Measurements from ENCODE around the gene RASSF5. TPM values are rescaled to one million over a fixed set of nuclear protein-coding genes. Genes with fewer than 3 reads are reported as not detected.

RASSF5 gene
- total and polyA plus RNA-seq, 8 donors, result 6.7 to 22.3 (median 12.5) TPM

DNA sequence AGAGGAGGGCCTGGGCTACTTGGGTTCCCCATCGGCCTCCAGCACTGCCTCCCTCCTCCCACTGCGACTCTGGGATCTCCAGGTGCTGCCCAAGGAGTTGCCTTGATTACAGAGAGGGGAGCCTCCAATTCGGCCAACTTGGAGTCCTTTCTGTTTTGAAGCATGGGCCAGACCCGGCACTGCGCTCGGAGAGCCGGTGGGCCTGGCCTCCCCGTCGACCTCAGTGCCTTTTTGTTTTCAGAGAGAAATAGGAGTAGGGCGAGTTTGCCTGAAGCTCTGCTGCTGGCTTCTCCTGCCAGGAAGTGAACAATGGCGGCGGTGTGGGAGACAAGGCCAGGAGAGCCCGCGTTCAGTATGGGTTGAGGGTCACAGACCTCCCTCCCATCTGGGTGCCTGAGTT lies 80.6 kb downstream of the RASSF5 start:
- Histone ChIP-seq H3K27me3 (no peaks in the 10 kb centered on the region), H3K36me3 (peaks cover 0 to 34% (median 16%) of the 10 kb centered on the region in 3 donors), H3K9me3 (no peaks in the 10 kb centered on the region), H3K4me1 (no peaks in the 10 kb centered on the region), H3K27ac (no peak overlapping the region), H3K4me3 (no peak overlapping the region)
- DNase-seq (no peak), ATAC-seq (no peak), FAIRE-seq (no peak)
- TF ChIP-seq, protein P1, sequence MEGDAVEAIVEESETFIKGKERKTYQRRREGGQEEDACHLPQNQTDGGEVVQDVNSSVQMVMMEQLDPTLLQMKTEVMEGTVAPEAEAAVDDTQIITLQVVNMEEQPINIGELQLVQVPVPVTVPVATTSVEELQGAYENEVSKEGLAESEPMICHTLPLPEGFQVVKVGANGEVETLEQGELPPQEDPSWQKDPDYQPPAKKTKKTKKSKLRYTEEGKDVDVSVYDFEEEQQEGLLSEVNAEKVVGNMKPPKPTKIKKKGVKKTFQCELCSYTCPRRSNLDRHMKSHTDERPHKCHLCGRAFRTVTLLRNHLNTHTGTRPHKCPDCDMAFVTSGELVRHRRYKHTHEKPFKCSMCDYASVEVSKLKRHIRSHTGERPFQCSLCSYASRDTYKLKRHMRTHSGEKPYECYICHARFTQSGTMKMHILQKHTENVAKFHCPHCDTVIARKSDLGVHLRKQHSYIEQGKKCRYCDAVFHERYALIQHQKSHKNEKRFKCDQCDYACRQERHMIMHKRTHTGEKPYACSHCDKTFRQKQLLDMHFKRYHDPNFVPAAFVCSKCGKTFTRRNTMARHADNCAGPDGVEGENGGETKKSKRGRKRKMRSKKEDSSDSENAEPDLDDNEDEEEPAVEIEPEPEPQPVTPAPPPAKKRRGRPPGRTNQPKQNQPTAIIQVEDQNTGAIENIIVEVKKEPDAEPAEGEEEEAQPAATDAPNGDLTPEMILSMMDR (IDR thresholded peaks at IDR 0.05), result no peak
- intact Hi-C loops (cut with DNase I), result loop anchor here in 1 of 3 donors (5.0 kb wide), 2 partner anchors 46 to 101 kb away; no protein-coding TSS in a partner anchor
- WGBS, 2 donors, result 87 to 94% methylated on average over 14 of the region's 14 CpGs

DNA sequence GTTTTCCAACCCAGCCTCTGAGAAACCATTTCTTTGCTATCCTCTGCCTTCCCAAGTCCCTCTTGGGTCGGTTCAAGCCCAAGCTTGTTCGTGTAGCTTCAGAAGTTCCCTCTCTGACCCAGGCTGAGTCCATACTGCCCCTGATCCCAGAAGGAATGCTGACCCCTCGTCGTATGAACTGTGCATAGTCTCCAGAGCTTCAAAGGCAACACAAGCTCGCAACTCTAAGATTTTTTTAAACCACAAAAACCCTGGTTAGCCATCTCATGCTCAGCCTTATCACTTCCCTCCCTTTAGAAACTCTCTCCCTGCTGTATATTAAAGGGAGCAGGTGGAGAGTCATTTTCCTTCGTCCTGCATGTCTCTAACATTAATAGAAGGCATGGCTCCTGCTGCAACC lies 81.2 kb downstream of the RASSF5 start:
- intact Hi-C loops (cut with DNase I), result loop anchor here in 1 of 3 donors (5.0 kb wide), 2 partner anchors 46 to 101 kb away; no protein-coding TSS in a partner anchor

DNA sequence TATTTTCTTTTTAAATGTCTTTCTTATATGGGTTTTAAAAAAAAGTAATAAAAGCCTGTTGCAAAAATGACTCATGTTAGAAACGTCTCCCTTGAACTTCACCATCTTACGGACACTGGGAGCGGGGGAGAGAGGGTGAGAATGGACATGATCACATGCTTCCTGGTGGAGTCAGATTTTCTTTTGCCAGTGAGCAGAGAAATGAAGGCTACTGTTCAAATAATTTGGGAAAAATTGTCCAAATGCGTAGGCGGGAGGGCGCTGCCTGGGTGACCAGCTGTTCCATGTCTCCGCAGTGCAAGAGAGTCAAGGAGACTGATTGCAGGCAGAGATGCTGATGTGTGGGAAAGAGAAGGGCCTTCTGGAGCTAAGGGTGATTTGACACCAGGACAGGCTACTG lies 81.9 kb downstream of the RASSF5 start:
- Histone ChIP-seq H3K27ac (no peak overlapping the region), H3K27me3 (no peaks in the 10 kb centered on the region), H3K36me3 (peaks cover 0 to 35% (median 16%) of the 10 kb centered on the region in 3 donors), H3K4me1 (no peaks in the 10 kb centered on the region), H3K4me3 (no peak overlapping the region), H3K9me3 (no peaks in the 10 kb centered on the region)
- FAIRE-seq (no peak), ATAC-seq (peak in 3 of 4 donors; percentile 29 to 57 (median 52)), DNase-seq (no peak)
- intact Hi-C loops (cut with DNase I), result loop anchor here in 1 of 3 donors (5.0 kb wide), 2 partner anchors 47 to 102 kb away; no protein-coding TSS in a partner anchor
- 84 to 90% methylated on average over 7 of the region's 7 CpGs for WGBS, 2 donors
- TF ChIP-seq, protein P1 (IDR thresholded peaks at IDR 0.05), result no peak

More for the DNA sequence above, 81.2 kb downstream of the RASSF5 start:
- no peaks in the 10 kb centered on the region for H3K9me3 ChIP-seq
- H3K4me3 ChIP-seq, result no peak overlapping the region
- H3K4me1 ChIP-seq, result no peaks in the 10 kb centered on the region
- no peaks in the 10 kb centered on the region for H3K27me3 ChIP-seq
- peaks cover 0 to 36% (median 16%) of the 10 kb centered on the region in 3 donors for H3K36me3 ChIP-seq
- WGBS, 2 donors, result 77 to 89% methylated on average over 6 of the region's 6 CpGs
- H3K27ac ChIP-seq, result peak overlapping the region in 1 of 4 donors; percentile 28
- ATAC-seq (no peak), FAIRE-seq (no peak), DNase-seq (no peak)
- TF ChIP-seq, protein P1 (IDR thresholded peaks at IDR 0.05), result no peak

DNA sequence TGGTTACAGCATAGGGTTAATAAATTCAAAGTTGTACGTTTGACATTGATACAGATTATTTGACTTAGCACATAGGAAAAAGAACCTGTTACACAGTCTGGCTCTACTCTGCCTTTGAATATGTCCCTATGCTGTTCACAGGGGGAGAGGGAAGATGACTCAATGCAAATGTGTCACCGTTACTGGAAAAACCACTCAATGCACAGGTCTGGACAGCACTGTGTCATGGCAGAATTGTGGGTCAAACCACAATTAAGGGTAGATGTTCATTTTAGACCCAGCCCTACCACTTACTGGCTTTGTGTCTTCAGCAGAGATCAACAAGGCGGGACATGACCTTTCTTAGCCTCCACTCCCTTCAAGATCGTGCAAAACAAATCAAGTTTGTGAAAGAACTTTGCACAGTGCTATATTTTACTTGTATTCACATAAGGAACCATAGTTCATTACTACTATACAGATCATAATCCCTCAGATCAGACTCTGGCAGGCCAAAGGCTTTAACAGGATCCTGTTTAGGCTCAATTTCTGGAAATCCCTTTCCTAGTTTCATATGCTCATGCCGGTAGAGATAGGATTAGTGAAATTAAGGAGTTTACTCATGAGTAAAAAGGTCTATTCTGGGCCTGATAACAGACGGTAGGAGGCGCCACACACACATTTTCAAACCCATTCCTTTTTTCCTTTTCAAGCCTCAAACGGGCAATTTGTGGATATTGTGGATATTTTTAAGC lies 82.9 kb downstream of the RASSF5 start:
- Histone ChIP-seq H3K27me3 (no peaks in the 10 kb centered on the region), H3K4me3 (no peak overlapping the region), H3K27ac (no peak overlapping the region), H3K9me3 (no peaks in the 10 kb centered on the region), H3K4me1 (no peaks in the 10 kb centered on the region), H3K36me3 (peaks cover 0 to 35% (median 20%) of the 10 kb centered on the region in 3 donors)
- 56 to 60% methylated on average over 8 of the region's 8 CpGs for WGBS, 2 donors
- intact Hi-C loops (cut with DNase I), result no loop called here
- ATAC-seq, result peak in 2 of 4 donors; percentile 23 to 49
- no peak for DNase-seq
- TF ChIP-seq, protein P1 (IDR thresholded peaks at IDR 0.05), result no peak
- no peak for FAIRE-seq

DNA sequence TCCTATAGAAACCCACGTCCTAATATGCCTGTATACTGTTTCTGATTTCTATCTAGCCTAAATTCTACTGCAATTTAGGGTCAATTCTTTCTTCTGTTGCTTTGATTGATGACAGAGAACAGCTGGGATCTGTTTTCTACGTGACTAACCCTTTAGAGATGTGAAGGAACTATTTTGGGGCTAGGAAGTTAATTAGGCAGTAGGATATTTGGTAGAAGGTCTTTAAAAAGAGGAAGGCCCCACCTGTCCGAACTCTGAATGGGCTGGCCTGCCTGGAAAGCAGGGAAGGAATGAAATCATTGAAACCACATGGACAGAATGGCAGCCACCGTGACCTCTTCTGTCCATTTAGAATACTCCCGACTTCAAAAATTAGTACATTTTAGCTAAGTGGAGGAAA lies 83.9 kb downstream of the RASSF5 start:
- 84 to 92% methylated on average over 5 of the region's 5 CpGs for WGBS, 2 donors
- ATAC-seq (no peak), DNase-seq (no peak), FAIRE-seq (no peak)
- TF ChIP-seq, protein P1 (IDR thresholded peaks at IDR 0.05), result no peak
- Histone ChIP-seq H3K27ac (no peak overlapping the region), H3K36me3 (peaks cover 0 to 38% (median 20%) of the 10 kb centered on the region in 3 donors), H3K27me3 (no peaks in the 10 kb centered on the region), H3K4me1 (no peaks in the 10 kb centered on the region), H3K9me3 (no peaks in the 10 kb centered on the region), H3K4me3 (no peak overlapping the region)
- intact Hi-C loops (cut with DNase I), result no loop called here
